NCI-H524 treated with DMSO at 0.1 percent for 48 hours (cell line): ENCODE measurements around the gene RLN1.
"Not testable (repeated sequence)": the region's sequence is repeated elsewhere in the genome, so short reads cannot be mapped to it uniquely, and the experiment has no call there.

Experiments
- DNase-seq: peaks from one replicate; lab custom pipeline; 2025; lab: John Stamatoyannopoulos, UW

The RLN1 gene

GRCh38 chr9:5338992-5339981, at the start of gene RLN1:
TSS of gene RLN1 (minus strand) at chr9:5339876. CDS start at chr9:5339746, 130 bp downstream.
- not testable (repeated sequence) for DNase-seq

GRCh38 chr9:5389109-5389732, 49.5 kb upstream of the RLN1 start:
- no peak for DNase-seq

DNA sequence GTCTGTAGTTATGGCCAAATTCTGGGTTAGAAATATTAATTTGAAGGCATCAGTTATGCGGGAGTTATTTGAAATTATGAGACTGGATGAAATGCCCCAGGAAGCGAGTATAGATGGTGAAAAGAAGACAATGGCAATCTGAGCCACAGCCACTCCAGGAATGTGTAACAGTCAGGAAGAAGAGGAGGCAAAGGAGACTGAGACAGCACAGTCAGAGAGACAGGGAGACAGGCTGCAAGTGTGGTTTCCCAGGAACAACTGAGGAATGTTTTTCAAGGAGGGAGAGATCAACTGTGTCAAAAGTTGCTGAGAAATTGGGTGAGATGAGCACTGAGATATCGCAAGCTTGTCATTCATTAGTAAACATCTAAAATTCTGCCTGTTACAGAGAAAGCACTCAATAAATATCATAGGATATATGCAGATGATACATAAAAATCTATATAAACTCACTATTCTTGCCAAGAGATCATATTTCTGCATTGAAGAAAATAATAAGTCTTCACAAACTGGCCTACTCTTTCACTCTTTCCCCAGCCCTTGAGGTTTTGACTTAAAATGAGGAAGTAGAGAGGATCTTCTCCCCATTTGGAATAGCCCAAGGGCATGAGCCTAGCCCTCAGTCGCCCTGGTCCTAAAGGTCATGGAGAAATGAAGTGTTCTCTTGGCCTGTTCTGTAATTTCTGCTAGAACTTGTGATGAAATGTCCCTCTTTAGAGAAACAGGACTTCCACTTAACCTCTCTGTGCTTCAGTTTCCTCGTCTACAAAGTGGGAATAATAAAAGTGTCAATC, 48.5 kb upstream of the RLN1 start:
- DNase-seq, result no peak

GRCh38 chr9:5384436-5384835, 44.8 kb upstream of the RLN1 start:
- DNase-seq, result no peak

DNA sequence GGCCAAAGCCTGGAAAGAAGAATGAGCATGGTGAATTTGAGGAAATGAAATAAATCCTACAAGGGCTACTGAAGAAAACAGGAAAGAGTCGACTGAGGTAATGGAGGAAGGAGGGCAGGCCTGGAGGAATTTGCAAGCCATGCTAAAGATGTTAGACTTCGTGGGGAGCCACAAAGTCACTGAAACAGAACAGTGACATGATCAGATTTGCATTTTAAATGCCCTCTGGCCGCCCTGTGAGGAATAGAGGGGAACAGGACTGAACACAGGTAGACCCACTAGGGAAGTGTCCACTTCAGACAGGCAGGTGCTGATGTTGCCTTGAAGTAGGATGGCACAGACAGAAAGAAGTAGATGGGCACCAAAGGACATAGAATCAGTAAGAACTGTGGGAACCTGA, 42.8 kb upstream of the RLN1 start:
- no peak for DNase-seq

DNA sequence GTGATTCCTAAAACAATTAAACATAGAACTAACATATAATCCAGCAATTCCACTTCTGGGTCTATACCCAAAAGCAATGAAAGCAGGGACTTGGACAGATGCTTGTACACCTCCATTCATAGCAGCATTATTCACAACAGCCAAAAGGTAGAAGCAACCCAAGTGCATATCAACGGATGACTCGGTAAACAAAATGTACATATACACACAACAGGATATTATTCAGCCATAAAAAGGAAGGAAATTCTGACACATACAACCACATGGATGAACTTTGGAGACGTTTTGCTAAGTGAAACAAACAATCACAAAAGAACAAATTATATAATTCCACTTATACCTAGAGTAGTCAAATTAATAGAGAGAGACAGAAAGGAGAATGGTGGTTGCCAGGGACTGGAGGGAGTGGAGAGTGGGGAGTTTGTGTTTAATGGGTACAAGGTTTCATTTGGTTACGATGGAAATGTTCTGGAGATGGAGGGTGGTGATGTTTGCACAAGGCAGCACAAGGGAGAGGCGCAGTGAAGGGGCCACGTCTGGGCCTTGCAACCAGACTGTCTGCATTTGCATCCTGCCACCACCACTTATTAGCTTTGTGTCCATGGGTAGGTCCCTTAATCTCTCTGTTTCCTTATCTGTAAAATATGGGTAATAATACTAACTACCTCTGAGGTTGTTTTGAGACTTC, 36.3 kb upstream of the RLN1 start:
- no peak for DNase-seq

GRCh38 chr9:5375091-5375490, 35.4 kb upstream of the RLN1 start:
- no peak for DNase-seq

DNA sequence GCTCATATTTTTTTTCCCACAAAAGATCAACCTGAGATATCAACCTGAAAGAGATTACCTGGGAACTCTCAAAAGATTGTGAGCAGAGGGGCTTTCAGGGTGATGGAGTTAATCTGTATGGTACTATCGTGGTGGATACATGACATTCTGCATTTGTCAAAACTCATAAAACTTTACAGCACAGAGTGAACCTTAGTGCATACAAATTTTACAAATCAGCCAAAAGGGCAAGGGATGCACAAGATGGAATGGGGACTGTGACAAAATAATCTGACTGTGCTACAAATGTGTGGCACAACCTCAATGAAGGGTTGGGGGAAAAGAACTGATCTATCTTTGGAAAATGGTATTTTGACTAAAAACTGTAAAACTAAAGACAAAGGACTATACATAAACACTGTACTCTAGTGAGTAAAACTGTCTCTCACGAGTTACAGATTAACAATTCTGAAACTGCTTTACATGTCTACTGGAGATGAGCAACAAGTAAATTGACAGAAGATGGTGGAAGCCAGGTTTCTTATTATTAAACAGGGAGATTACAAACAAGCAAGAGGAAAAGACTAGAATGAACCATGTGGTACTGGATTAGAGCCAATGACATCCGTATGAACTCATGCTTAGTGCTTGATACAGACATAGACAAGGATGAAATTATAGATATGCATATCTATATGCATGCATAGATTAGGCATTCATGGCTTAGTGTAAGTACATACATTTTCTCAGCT, 24.8 kb upstream of the RLN1 start:
- no peak for DNase-seq

GRCh38 chr9:5361326-5362010, 21.8 kb upstream of the RLN1 start:
- no peak for DNase-seq

GRCh38 chr9:5360341-5360740, 20.7 kb upstream of the RLN1 start:
- DNase-seq, result no peak

DNA sequence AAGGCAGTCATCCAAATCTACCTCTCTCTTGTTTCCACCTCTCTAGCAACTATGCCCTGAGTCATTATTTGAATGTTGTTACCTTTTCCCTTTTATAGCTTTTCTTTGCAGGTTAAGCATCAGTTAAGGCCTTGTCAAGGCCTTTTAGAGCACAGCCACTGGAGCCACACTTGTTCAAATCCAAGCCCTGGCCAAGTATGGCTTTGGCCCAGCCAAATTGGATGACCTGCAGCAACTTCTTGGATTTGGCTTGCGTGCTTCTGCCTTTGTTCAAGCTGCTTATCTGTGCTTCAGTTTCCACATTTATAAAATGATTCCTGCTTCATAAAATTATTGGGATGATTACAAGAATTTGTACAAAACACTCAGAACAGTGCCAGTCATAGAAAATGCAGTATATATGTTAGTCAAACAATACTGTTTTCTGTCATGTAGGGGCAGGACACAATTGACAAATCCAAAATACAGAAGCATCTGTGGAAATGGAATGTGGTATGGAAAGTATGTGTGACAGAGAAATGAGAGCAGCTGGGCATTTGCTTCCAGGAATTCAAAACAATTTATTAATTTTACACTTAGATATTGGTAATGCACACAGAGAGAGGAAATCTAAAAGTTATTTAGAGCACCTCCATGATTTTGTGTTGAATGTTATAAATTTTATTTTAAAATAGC, 17.9 kb upstream of the RLN1 start:
- no peak for DNase-seq

DNA sequence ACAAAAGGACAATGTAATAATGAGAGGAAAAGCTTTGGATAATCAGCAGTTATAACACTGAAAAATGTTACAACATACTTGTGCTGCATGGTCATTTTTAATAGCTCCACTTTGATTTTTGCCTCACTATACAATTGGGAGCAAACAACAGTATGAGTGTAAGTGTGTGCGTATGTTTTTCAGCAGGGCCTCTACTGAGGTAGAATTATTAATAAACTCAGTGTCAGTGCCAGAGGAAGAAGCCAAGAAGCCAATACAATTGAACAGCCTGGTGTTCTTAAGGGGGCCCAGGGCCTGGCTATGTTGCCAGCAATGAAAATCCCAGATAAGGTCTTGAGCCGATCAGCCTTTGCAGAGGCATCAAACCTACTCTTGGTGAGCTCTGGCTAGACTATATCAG, 16.1 kb upstream of the RLN1 start:
- no peak for DNase-seq

DNA sequence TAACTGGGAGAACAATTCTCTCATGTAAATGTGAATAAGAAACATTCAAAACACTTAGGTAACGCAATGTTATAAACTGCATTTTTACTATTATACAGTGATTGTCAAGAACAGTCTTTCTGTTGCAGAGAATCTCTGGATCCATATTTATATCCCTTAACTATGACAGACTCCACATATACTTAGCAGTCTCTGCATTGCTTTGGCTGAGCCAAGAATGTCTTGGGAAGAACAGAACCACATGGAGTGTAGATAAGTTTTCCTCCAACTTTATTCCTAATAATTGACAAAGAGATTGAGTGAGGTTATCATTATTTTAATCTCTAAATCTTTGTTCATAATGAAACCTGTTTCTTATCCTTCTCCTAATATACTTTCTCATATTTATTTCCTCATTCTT, 15.6 kb upstream of the RLN1 start:
- no peak for DNase-seq

- DNase-seq, result no peak
Measured at GRCh38 chr9:5354184-5354583, 14.5 kb upstream of the RLN1 start.

DNA sequence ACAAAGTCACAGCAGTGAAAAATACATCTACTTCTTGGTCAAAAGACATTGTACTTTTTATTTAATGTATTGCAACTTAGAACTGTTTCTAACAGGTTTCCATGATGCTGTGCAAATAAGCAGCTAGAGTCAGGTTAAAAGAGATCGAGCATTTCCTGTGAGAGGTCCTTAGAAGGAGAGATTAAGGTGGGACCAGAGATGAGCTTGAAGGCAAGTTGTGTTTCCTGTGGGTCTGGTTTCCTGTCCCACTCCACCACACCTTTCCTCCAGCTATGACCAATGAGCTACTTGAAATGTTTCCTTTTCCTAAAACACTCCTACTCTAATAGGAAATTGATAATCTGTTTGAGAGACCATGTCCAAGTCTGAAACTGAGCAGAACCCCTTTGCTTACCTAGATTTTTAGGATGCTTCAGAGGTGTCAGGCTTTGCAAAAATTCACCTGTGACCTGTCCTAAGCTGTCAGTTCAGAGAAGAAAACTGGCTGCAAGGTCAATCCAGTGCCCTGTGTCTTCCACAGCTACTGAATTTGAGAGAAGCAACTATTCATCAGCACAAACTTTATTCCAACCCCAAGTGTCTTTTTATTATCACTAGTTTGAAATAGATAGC, 13.1 kb upstream of the RLN1 start:
- DNase-seq, result no peak

DNA sequence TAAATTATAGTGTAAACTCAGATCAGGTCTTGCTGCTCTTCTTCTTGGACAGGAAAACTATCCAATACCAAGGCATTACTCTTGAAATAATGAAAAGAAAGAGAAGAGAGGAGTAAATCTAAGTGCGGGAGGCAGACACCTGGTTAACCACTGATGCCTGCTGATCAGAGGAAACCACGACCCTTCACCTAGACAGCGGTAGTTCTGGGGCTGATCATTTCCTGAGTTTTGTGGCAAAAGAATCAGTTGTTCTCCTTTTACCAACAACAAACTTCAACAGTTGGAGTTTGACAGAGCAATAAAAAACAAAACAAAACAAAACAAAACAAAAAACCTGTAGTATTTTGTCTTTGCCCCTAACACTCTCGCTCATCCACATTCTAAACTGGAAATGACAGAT, 3.0 kb downstream of the RLN1 start:
- no peak for DNase-seq

- DNase-seq, result not testable (repeated sequence)
Measured at GRCh38 chr9:5331276-5331675, 8.4 kb downstream of the RLN1 start.

DNA sequence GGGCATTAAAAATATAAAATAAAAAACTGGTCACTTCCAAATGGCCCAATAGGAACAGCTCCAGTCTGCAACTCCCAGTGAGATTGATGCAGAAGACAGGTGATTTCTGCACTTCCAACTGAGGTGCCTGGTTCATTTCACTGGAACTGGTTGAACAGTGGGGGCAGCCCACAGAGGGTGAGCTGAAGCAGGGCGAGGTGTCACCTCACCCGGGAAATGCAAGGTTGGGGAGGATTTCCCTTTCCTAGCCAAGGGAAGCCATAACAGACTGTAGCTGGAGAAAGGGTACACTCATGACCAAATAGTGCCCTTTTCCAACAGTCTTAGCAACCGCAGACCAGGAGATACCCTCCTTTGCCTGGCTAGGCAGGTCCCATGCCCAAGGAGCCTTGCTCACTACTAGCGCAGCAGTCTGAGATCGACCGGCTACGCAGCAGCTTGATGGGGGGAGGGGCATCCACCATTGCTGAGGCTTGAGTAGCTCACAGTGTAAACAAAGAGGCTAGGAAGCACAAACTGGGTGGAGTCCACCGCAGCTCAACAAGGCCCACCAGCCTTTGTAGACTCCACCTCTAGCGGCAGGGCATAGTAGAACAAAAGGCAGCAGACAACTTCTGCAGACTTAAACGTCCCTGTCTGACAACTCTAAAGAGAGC, 12.7 kb downstream of the RLN1 start:
- no peak for DNase-seq

- DNase-seq, result no peak
Measured at GRCh38 chr9:5326187-5326586, 13.5 kb downstream of the RLN1 start.
